Body of pancreas (tissue), 4 donors: ENCODE data around the gene GOLGA8N. TPM values are rescaled to one million over a fixed set of nuclear protein-coding genes. Genes with fewer than 3 reads are reported as not detected.

Experiments used
- ATAC-seq: fragments of 150-250 bp; one replicate; pipeline ENCODE4 v1.9.1; 2016
- DNase-seq, 4 donors: peaks; one replicate each; pipeline ENCODE4 v3.0.0-alpha.2; 2019
- H3K27ac ChIP-seq, 4 donors: fragments of 200-600 bp; sonication (generic); 1 replicate in 3 of 4; 2 replicates in 1 of 4; pipeline versions ENCODE4 v1.5.1 to v1.6.1; 2016 to 2019; ENCODE audit warnings: mild to moderate bottlenecking in 1 of 4, mixed read lengths in 1 of 4, moderate library complexity in 1 of 4
- H3K27me3 ChIP-seq, 2 donors: fragments of 200-600 bp; sonication (generic); one replicate each; pipeline ENCODE4 v1.6.0; 2016; ENCODE audit warnings: mild to moderate bottlenecking in 1 of 2
- H3K36me3 ChIP-seq, 2 donors: fragments of 200-600 bp; sonication (generic); replicated peaks in 1 of 2; 2 replicates each; pipeline ENCODE4 v1.5.1; 2016; ENCODE audit warnings: low read depth in 2 of 2; ENCODE audit not compliant: insufficient read depth in 1 of 2
- H3K4me1 ChIP-seq: fragments of 200-600 bp; sonication (generic); one replicate; pipeline ENCODE4 v1.6.0; 2016
- H3K4me3 ChIP-seq, 2 donors: fragments of 200-600 bp; sonication (generic); 1 replicate in 1 of 2; 2 replicates in 1 of 2; pipeline ENCODE4 v1.5.1; 2016 to 2019
- H3K9me3 ChIP-seq, 3 donors: fragments of 200-600 bp; sonication (generic); 1 replicate in 2 of 3; 2 replicates in 1 of 3; pipeline ENCODE4 v1.5.1; 2016
- CTCF ChIP-seq, 7 experiments: fragments of 450-650 bp in 4 of 7; fragments of 200-600 bp in 3 of 7; sonication (generic) in 3 of 7; IDR thresholded peaks; one replicate each; pipeline ENCODE4 v1.5.1; 2016 to 2019; ENCODE audit warnings: antibody characterized with exemption in 7 of 7
- POLR2A ChIP-seq, 3 donors: fragments of 450-650 bp; IDR thresholded peaks; one replicate each; pipeline ENCODE4 v1.6.1; 2016; ENCODE audit warnings: antibody characterized with exemption in 3 of 3, mild to moderate bottlenecking in 2 of 3
- WGBS, 2 donors: methylation state at CpG; one replicate each; pipeline ENCODE4 v1.1.5; 2017; 5-methylcytosine and 5-hydroxymethylcytosine counted together
- intact Hi-C: fragments of 100-400 bp; cut with DNase I; formaldehyde crosslinking; loops from one replicate; pipeline ENCODE4 v1.15.1; 2023
- total RNA-seq, 2 donors: library from RNA; depleted of rRNA; stranded (reverse); fragments of >200 nt; gene quantifications; one replicate each; pipeline ENCODE4 v1.1.0, GENCODE V29; 2016

GOLGA8N gene
- total RNA-seq, 2 donors from 2014 or later = 23.3 to 26.7 TPM

- no peak for ATAC-seq
- no peak overlapping the region for H3K4me3 ChIP-seq
- no peaks in the 10 kb centered on the region for H3K36me3 ChIP-seq
- H3K27ac ChIP-seq = no peak overlapping the region
- TF ChIP-seq POLR2A (IDR thresholded peaks at IDR 0.05) (no peak), CTCF (IDR thresholded peaks at IDR 0.05) (no peak)
- 28 to 36% methylated on average over 5 of the region's 5 CpGs for WGBS, 2 donors
- H3K27me3 ChIP-seq = no peaks in the 10 kb centered on the region
- H3K9me3 ChIP-seq = no peaks in the 10 kb centered on the region
- peaks cover 54% of the 10 kb centered on the region for H3K4me1 ChIP-seq
- intact Hi-C loops = loop anchor here (10.0 kb wide), 1 partner anchor 59 kb away; no protein-coding TSS in a partner anchor
- DNase-seq = no peak
Observed at GRCh38 chr15:32646291-32646690, 53.0 kb downstream of the GOLGA8N start.

GRCh38 chr15:32649342-32649741 lies 56.1 kb downstream of the GOLGA8N start:
- Histone ChIP-seq H3K4me3 (no peak overlapping the region), H3K9me3 (no peaks in the 10 kb centered on the region), H3K27ac (peak overlapping the region in 3 of 4 donors; percentile 67 to 83 (median 79)), H3K4me1 (peaks cover 72% of the 10 kb centered on the region), H3K27me3 (no peaks in the 10 kb centered on the region), H3K36me3 (no peaks in the 10 kb centered on the region)
- 30 to 37% methylated on average over 5 of the region's 5 CpGs for WGBS, 2 donors
- DNase-seq (peak in 3 of 4 donors; percentile 33 to 50 (median 50)), ATAC-seq (peak; percentile 21)
- TF ChIP-seq CTCF (IDR thresholded peaks at IDR 0.05) (peak; percentile 6 to 55 (median 28)), POLR2A (IDR thresholded peaks at IDR 0.05) (no peak)
- intact Hi-C loops = loop anchor here (10.0 kb wide), 1 partner anchor 55 kb away; no protein-coding TSS in a partner anchor

GRCh38 chr15:32651229-32651837 lies 58.1 kb downstream of the GOLGA8N start:
- peaks cover 83% of the 10 kb centered on the region for H3K4me1 ChIP-seq
- intact Hi-C loops = no loop called here
- DNase-seq = peak; percentile 44 to 64 (median 59)
- H3K36me3 ChIP-seq = no peaks in the 10 kb centered on the region
- H3K27ac ChIP-seq = peak overlapping the region in 3 of 4 donors; percentile 70 to 83 (median 79)
- 47 to 55% methylated on average over 6 of the region's 6 CpGs for WGBS, 2 donors
- TF ChIP-seq POLR2A (IDR thresholded peaks at IDR 0.05) (no peak), CTCF (IDR thresholded peaks at IDR 0.05) (peak; percentile 17 to 71 (median 65))
- H3K9me3 ChIP-seq = no peaks in the 10 kb centered on the region
- peak; percentile 54 for ATAC-seq
- no peak overlapping the region for H3K4me3 ChIP-seq
- H3K27me3 ChIP-seq = no peaks in the 10 kb centered on the region

- no peak for DNase-seq
- Histone ChIP-seq H3K4me3 (no peak overlapping the region), H3K27ac (peak overlapping the region in 3 of 4 donors; percentile 70 to 83 (median 79)), H3K27me3 (no peaks in the 10 kb centered on the region), H3K9me3 (no peaks in the 10 kb centered on the region), H3K36me3 (no peaks in the 10 kb centered on the region), H3K4me1 (peaks cover 83% of the 10 kb centered on the region)
- TF ChIP-seq CTCF (IDR thresholded peaks at IDR 0.05) = no peak
- no peak for TF ChIP-seq POLR2A (IDR thresholded peaks at IDR 0.05)
- WGBS, 2 donors = 70% methylated on average over 3 of the region's 3 CpGs
- intact Hi-C loops = no loop called here
- no peak for ATAC-seq
Observed at GRCh38 chr15:32652178-32652577, 58.9 kb downstream of the GOLGA8N start.

- Histone ChIP-seq H3K9me3 (no peaks in the 10 kb centered on the region), H3K27ac (peak overlapping the region in 3 of 4 donors; percentile 59 to 86 (median 69)), H3K36me3 (no peaks in the 10 kb centered on the region), H3K4me1 (peaks cover 82% of the 10 kb centered on the region), H3K4me3 (no peak overlapping the region), H3K27me3 (no peaks in the 10 kb centered on the region)
- ATAC-seq (no peak), DNase-seq (peak in 1 of 4 donors; percentile 41)
- 39% methylated on average over 4 of the region's 4 CpGs for WGBS, 2 donors
- intact Hi-C loops = no loop called here
- TF ChIP-seq CTCF (IDR thresholded peaks at IDR 0.05) (no peak), POLR2A (IDR thresholded peaks at IDR 0.05) (no peak)
Observed at GRCh38 chr15:32656091-32656490, 62.8 kb downstream of the GOLGA8N start.
